GM18526 (cell line): ENCODE data around the gene NANOS3.

Experiments used
- POLR2A ChIP-seq: IDR thresholded peaks from 3 replicates; pipeline ENCODE4 v1.6.1; 2011; ENCODE audit not compliant: insufficient read length; ENCODE audit errors: extremely low read depth

NANOS3 gene

GRCh38 chr19:13850910-13851733 is 25.8 kb upstream of the NANOS3 start:
- no peak for TF ChIP-seq POLR2A

- TF ChIP-seq POLR2A: no peak
Observed at GRCh38 chr19:13856497-13856896, 20.4 kb upstream of the NANOS3 start.

- TF ChIP-seq POLR2A: no peak
Observed at GRCh38 chr19:13859361-13859880, 17.5 kb upstream of the NANOS3 start.

GRCh38 chr19:13860679-13861391 is 16.1 kb upstream of the NANOS3 start:
- TF ChIP-seq POLR2A: no peak

- TF ChIP-seq POLR2A: no peak
Observed at GRCh38 chr19:13861392-13861713, 15.6 kb upstream of the NANOS3 start.

GRCh38 chr19:13861714-13862531 is 15.0 kb upstream of the NANOS3 start:
- TF ChIP-seq POLR2A: peak; percentile 62

- no peak for TF ChIP-seq POLR2A
Observed at GRCh38 chr19:13864046-13864666, 12.8 kb upstream of the NANOS3 start.

- no peak for TF ChIP-seq POLR2A
Observed at GRCh38 chr19:13864667-13865570, 12.0 kb upstream of the NANOS3 start.

- no peak for TF ChIP-seq POLR2A
Observed at GRCh38 chr19:13865571-13866462, 11.1 kb upstream of the NANOS3 start.

- TF ChIP-seq POLR2A: no peak
Observed at GRCh38 chr19:13866463-13867046, 10.4 kb upstream of the NANOS3 start.

- no peak for TF ChIP-seq POLR2A
Observed at GRCh38 chr19:13868663-13869062, 8.3 kb upstream of the NANOS3 start.

GRCh38 chr19:13869281-13869680 is 7.7 kb upstream of the NANOS3 start:
- TF ChIP-seq POLR2A: no peak

- TF ChIP-seq POLR2A: no peak
Observed at GRCh38 chr19:13870873-13871272, 6.1 kb upstream of the NANOS3 start.
